Endothelial cell of umbilical vein (primary cell): Measurements from ENCODE around the gene MFSD6. TPM values are rescaled to one million over a fixed set of nuclear protein-coding genes. Genes with fewer than 3 reads are reported as not detected.

Experiments used
- BruUV-seq: library from RNA; stranded (reverse); fragments of 400-500 nt; replicated peaks from 2 replicates; lab custom pipeline; 2021; lab: Mats Ljungman, UMichigan
- CTCF ChIA-PET: fragments of 300-600, 350-600 bp; sonication (Branson Sonifier 250); formaldehyde crosslinking; loops from one replicate; lab custom pipeline; 2021; ENCODE audit warnings: antibody characterized with exemption, inconsistent platforms; lab: Charles Lee
- POLR2A ChIA-PET: fragments of 300-600, 350-600 bp; sonication (Branson Sonifier 250); formaldehyde crosslinking; loops from one replicate; lab custom pipeline; 2021; ENCODE audit warnings: antibody characterized with exemption, inconsistent platforms; lab: Charles Lee
- DNase-seq: peaks from one replicate; pipeline ENCODE4 v3.0.0-alpha.2; 2011; ENCODE audit warnings: low read depth, low spot score
- FAIRE-seq: peaks from 2 replicates; lab custom pipeline; 2011; peaks lifted over from hg19 to GRCh38; lab: Jason Lieb, UNC
- H2AFZ ChIP-seq: 2 replicates; pipeline ENCODE4 v1.6.0; 2012; ENCODE audit warnings: low read depth, low read length, control low read depth, inconsistent platforms
- H3K27ac ChIP-seq: 2 replicates; pipeline ENCODE4 v1.5.1; 2011; ENCODE audit warnings: low read depth, mild to moderate bottlenecking, control low read depth, low read length, moderate library complexity; ENCODE audit not compliant: insufficient read depth
- H3K27me3 ChIP-seq, 2 experiments: 2 replicates each; pipeline versions ENCODE4 v1.6.0 to v1.6.1; 2011; ENCODE audit warnings: low read length in 2 of 2, mixed read lengths in 1 of 2; ENCODE audit not compliant: control insufficient read depth in 2 of 2, insufficient read depth in 2 of 2
- H3K36me3 ChIP-seq, 2 experiments: 2 replicates in 1 of 2; 3 replicates in 1 of 2; pipeline ENCODE4 v1.5.1; 2011; ENCODE audit warnings: low read length in 2 of 2, mild to moderate bottlenecking in 1 of 2, moderate library complexity in 1 of 2; ENCODE audit not compliant: control insufficient read depth in 2 of 2, insufficient read depth in 2 of 2; ENCODE audit errors: extremely low read depth in 1 of 2
- H3K4me1 ChIP-seq: 3 replicates; pipeline ENCODE4 v1.5.1; 2011; ENCODE audit warnings: mild to moderate bottlenecking, low read length; ENCODE audit not compliant: control insufficient read depth, insufficient read depth; ENCODE audit errors: extremely low read depth
- H3K4me2 ChIP-seq: 2 replicates; pipeline ENCODE4 v1.6.1; 2011; ENCODE audit warnings: low read length, control low read depth, mixed read lengths; ENCODE audit not compliant: insufficient read depth
- H3K4me3 ChIP-seq, 3 experiments: fragments of 200-600 bp in 1 of 3; sonication (generic), shearing (Covaris generic) in 1 of 3; replicated peaks in 1 of 3; 2 replicates each; pipeline ENCODE4 v1.5.1; 2011 to 2016; ENCODE audit warnings: control low read depth in 3 of 3, low read length in 3 of 3, mild to moderate bottlenecking in 2 of 3, inconsistent platforms in 1 of 3, low read depth in 1 of 3, moderate library complexity in 1 of 3; ENCODE audit not compliant: insufficient read depth in 1 of 3
- H3K79me2 ChIP-seq: 2 replicates; pipeline ENCODE4 v1.6.0; 2012; ENCODE audit warnings: low read length, inconsistent platforms; ENCODE audit not compliant: control insufficient read depth, insufficient read depth
- H3K9ac ChIP-seq: replicated peaks from 2 replicates; pipeline ENCODE3; 2011; ENCODE audit warnings: low read length, control low read depth; ENCODE audit not compliant: insufficient read depth; ENCODE audit errors: extremely low read depth
- H3K9me1 ChIP-seq: replicated peaks from 3 replicates; pipeline ENCODE4 v1.6.0; 2011; ENCODE audit warnings: mild to moderate bottlenecking, low read length; ENCODE audit not compliant: control insufficient read depth, insufficient read depth; ENCODE audit errors: extremely low read depth
- H3K9me3 ChIP-seq: replicated peaks from 2 replicates; pipeline ENCODE4 v1.5.1; 2012; ENCODE audit warnings: low read length, inconsistent platforms; ENCODE audit not compliant: control insufficient read depth, insufficient read depth
- H4K20me1 ChIP-seq: replicated peaks from 2 replicates; pipeline ENCODE3; 2011; ENCODE audit warnings: mild to moderate bottlenecking, low read length; ENCODE audit not compliant: control insufficient read depth, insufficient read depth; ENCODE audit errors: extremely low read depth
- CTCF ChIP-seq, 2 donors: IDR thresholded peaks; 1 replicate in 1 of 2; 2 replicates in 1 of 2; pipeline ENCODE4 v1.5.1; 2011; ENCODE audit warnings: low read length in 2 of 2, mild to moderate bottlenecking in 2 of 2, moderate library complexity in 2 of 2, control low read depth in 1 of 2, inconsistent platforms in 1 of 2, low read depth in 1 of 2; ENCODE audit not compliant: insufficient read depth in 1 of 2; ENCODE audit errors: extremely low read depth in 1 of 2
- EZH2 ChIP-seq: IDR thresholded peaks from 2 replicates; pipeline ENCODE4 v1.6.1; 2012; ENCODE audit warnings: borderline replicate concordance, low read depth, mild to moderate bottlenecking, moderate library complexity, low read length, inconsistent platforms; ENCODE audit not compliant: severe bottlenecking
- FOS ChIP-seq: IDR thresholded peaks from 2 replicates; pipeline ENCODE4 v1.6.1; 2011; ENCODE audit warnings: mild to moderate bottlenecking, low read length, moderate library complexity, borderline replicate concordance; ENCODE audit not compliant: insufficient read depth
- dilution Hi-C: fragments of 300-500 bp; cut with MboI; formaldehyde crosslinking; loops from one replicate; pipeline ENCODE4 v1.15.0; 2019; ENCODE audit warnings: low sequenced_read_pairs; ENCODE audit not compliant: extremely low pct_ligation_motif_present
- intact Hi-C: fragments of 100-400 bp; cut with micrococcal nuclease; formaldehyde crosslinking; loops from one replicate; pipeline ENCODE4 v1.10.0; 2022
- polyA plus RNA-seq, 4 experiments: library from polyadenylated mRNA; depleted of rRNA in 3 of 4; stranded (reverse) in 3 of 4; unstranded in 1 of 4; fragments of >200 nt; gene quantifications; 2 replicates each; pipeline versions ENCODE4 v1.2.1 to v1.2.3, GENCODE V29; 2011 to 2012; ENCODE audit warnings: missing spikeins in 1 of 4
- total RNA-seq: library from RNA; stranded (reverse); gene quantifications from 2 replicates; pipeline ENCODE4 v1.2.3, GENCODE V29; 2021

Gene MFSD6
- total and polyA plus RNA-seq, 2 donors (not counting 3 experiments of a cell fraction or from before 2014, with no cell fraction given) = 4.3 to 4.5 TPM

DNA sequence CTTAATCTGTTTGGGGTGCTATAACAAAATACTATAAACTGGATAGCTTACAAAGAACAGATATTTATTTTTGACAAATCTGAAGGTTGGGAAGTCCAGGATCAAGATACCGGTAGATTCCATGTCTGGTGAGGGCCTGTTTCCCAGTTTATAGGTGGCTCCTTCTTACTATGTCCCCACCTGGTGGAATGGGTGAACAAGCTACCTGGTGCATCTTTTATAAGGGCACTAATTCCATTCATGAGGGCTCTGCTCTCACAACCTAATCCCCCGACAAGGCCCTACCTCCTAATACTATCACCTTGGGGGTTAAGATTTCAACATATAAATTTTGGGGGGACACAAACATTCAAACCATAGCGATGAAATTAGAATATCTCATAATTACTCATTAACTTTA lies 142.0 kb downstream of the MFSD6 start:
- TF ChIP-seq CTCF (IDR thresholded peaks at IDR 0.05; ENCODE audit: extremely low read depth in 1 of 2, insufficient read depth in 1 of 2, low read depth in 1 of 2, low read length in 2 of 2) (no peak), EZH2 (no peak), FOS (no peak)

More for the DNA sequence above, 142.0 kb downstream of the MFSD6 start:
- Histone ChIP-seq H4K20me1 (no peaks in the 10 kb centered on the region), H3K9ac (no peak overlapping the region), H2AFZ (no peak overlapping the region), H3K4me2 (no peak overlapping the region), H3K9me3 (no peaks in the 10 kb centered on the region), H3K79me2 (no peaks in the 10 kb centered on the region), H3K4me1 (no peaks in the 10 kb centered on the region), H3K36me3 (no peaks in the 10 kb centered on the region), H3K27ac (no peak overlapping the region), H3K4me3 (no peak overlapping the region), H3K9me1 (no peaks in the 10 kb centered on the region), H3K27me3 (no peaks in the 10 kb centered on the region)
- intact Hi-C loops = no loop called here
- FAIRE-seq (no peak), DNase-seq (no peak)
- no TSS peak for BruUV-seq
- CTCF ChIA-PET = interaction anchor here (2.3 kb wide), 1 partner anchor 10 kb away, joined by 6 read pairs; no protein-coding TSS in a partner anchor
- dilution Hi-C loops = no loop called here
- POLR2A ChIA-PET = no interaction called here

Other genes starting within 250 kb of the MFSD6 start
- 23.2 and 24.7 TPM in 2 replicates for gene HIBCH, start 88.5 kb upstream of the MFSD6 start, total RNA-seq
- 3.3 and 6.4 TPM in 2 replicates for gene HIBCH, start 88.5 kb upstream of the MFSD6 start, polyA plus RNA-seq
- gene INPP1, start 64.8 kb upstream of the MFSD6 start, total RNA-seq = 32.6 and 36.8 TPM in 2 replicates
- 9.3 and 10.6 TPM in 2 replicates for gene INPP1, start 64.8 kb upstream of the MFSD6 start, polyA plus RNA-seq
- gene NEMP2, start 126.4 kb downstream of the MFSD6 start, total RNA-seq = 3.8 and 8.4 TPM in 2 replicates
- 1.9 and 3.1 TPM in 2 replicates for gene NEMP2, start 126.4 kb downstream of the MFSD6 start, polyA plus RNA-seq
- 25.2 and 36.1 TPM in 2 replicates for gene NAB1, start 240.7 kb downstream of the MFSD6 start, total RNA-seq
- gene NAB1, start 240.7 kb downstream of the MFSD6 start, polyA plus RNA-seq = 7.2 and 7.5 TPM in 2 replicates